GM18867 (cell line): ENCODE results near the gene PTCD1.
"Not testable (repeated sequence)": the region's sequence is repeated elsewhere in the genome, so short reads cannot be mapped to it uniquely, and the experiment has no call there.

ENCODE experiments used
- ATAC-seq: cut with Tn5 transposase; IDR thresholded peaks from one replicate; pipeline ENCODE4 v1.9.1; 2021; ENCODE audit warnings: mild to moderate bottlenecking, moderate library complexity; ENCODE audit not compliant: unreplicated experiment

PTCD1 gene

DNA sequence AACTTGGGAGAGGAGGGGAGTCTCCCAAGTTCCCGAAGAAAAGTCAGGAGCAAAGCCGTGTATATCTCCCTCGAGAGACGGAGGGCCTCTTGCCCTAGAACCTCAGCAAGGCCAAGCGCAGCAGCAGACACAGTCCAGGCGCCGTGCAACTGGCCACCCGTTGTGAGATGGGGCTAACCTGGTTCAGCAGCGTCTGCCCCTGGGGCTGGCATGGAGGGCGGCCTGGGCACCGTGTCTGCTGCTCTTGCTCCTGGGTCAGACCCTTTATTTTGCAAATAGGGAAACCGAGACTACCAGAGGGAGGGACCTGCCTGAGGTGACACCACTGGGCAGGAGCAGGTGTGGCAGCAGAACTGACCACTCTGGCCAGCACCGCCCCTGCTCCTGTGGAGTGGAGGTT, 13.9 kb upstream of the PTCD1 start:
- no peak for ATAC-seq

DNA sequence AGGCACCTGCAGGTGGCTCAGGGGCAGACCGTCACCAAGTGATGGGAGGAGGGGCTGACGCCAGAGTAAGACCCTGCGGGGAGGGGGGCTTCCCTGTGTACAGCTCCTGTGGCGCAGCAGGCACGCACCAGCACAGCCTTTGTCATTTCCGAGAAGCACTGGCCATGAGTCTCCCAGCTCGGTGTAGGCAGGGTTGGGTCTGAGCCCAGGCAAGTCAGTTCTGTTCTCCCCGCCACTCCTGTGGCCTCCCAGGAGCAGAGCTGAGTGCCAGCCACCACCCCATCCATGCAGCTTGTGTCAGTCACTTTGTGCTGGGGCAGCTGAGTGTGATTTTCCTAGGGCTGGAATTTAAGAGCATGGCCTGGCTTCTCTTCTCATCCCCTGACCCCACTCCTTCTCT, 13.3 kb upstream of the PTCD1 start:
- ATAC-seq = no peak

DNA sequence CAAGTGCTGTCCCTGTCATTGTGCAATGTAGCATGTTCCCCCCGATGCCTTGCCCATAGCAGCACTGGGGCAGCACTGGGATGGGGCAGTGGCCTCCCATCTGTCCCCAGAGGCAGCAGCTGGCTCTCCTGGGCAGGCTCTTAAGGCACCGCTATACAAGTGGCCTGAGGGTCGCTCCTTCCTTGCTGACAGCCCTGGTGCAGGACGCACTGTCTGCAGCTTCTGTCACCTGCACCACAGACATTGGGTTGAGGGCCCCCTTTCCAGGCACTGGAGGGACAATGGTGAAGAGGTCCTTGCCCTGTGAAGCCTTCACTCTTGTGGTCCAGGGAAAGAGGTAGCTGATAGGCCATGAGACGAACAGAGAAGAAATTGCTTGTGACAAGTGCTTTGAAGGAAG, 10.7 kb upstream of the PTCD1 start:
- ATAC-seq = no peak

DNA sequence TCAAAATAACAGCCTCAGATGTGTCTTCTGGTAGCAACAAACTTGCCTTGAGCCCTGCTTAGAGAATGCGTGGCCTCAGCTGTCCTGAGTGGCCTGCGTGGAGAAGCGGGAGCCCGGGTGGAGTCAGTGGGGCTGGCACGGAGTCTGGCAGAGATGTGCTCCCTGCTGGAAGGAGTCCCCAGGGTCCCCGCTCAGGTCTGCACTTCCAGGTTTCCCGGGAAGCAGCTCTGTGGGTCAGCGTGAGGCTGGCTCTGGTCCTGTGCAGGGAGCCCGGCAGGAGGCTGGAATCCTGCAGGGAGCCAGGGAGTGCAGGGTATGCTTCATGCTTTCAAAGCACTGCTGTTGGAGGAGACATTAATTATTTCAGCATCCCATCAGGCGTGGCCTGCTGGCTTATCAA, 10.3 kb upstream of the PTCD1 start:
- no peak for ATAC-seq

DNA sequence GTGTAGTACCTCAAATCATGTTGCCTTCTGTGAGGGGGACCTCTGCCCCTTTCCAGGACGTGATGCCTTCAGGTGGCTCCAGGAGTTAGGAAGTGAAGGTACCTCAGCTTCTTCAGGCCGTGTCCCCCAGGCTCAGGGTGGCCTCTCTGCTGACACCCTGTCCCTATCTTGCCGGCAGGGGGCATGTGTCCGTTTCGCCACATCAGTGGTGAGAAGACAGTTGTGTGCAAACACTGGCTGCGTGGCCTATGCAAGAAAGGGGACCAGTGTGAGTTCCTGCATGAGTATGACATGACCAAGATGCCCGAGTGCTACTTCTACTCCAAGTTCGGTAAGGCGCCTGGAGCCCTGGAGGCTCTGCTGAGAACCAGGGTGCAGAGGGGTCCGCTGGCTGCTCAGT, 9.3 kb upstream of the PTCD1 start:
- no peak for ATAC-seq

DNA sequence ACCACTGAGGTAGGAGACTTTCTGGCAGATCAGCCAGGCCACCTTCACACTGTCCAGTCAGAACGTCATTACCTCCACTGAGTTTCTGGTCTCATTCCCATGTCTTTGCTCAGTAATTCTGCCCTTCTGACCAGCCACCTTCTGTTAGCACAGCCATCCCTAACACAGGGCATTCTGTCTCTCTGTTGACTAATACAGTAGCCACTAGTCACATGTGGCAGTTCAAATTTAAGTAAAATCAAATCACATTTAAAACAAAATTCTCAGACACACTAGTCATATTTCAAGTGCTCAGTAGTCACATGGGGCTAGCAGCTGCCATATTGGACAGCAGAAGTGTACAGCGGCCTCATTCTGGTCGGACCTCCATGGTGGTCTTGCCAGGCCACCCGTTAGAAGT, 7.5 kb upstream of the PTCD1 start:
- no peak for ATAC-seq

DNA sequence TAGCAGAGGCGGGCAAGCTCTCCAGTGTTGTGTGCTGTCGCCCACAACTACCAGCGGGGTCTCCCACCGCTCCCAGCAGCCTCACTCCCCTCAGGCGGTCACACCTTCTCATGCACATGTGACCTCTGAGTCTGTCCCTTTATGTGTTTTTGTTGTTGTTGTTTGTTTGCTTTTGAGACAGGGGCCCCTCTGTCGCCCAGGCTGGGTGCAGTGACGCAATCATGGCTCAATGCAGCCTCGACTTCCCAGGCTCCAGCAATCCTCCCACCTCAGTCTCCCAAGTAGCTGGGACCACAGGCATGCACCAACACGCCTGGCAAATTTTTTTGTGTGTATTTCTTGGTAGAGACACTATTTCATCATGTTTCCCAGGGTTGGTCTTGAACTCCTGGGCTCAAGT, 1.6 kb upstream of the PTCD1 start:
- ATAC-seq = no peak

DNA sequence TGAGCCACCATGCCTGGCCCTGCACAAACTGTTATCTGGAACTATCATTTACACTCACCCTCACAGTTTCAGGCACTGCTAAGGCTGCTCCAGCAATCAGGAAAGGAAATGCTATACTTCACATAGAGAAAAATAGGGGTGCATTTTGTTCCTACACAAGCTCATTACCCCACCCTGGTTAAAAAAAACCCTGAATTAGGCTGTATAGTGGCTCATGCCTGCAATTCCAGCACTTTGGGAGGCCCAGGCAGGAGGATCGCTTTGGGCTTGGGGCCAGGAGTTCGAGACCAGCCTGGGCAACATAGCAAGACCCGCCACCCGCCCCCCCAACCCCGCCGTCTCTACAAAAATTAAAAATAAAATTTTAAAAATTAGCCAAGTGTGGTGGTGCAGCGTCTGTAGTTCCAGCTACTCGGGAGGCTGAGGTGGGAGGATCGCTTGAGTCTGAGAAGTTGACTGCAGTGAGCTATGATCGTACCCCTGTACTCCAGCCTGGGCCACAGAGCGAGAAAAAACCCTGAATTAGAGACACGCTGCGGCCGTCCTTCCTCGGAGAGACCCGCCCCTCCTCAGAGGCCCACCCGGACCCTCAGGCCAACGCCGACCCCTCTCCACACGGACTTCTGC, 539 bp downstream of the PTCD1 start:
- peak; percentile 4 for ATAC-seq

DNA sequence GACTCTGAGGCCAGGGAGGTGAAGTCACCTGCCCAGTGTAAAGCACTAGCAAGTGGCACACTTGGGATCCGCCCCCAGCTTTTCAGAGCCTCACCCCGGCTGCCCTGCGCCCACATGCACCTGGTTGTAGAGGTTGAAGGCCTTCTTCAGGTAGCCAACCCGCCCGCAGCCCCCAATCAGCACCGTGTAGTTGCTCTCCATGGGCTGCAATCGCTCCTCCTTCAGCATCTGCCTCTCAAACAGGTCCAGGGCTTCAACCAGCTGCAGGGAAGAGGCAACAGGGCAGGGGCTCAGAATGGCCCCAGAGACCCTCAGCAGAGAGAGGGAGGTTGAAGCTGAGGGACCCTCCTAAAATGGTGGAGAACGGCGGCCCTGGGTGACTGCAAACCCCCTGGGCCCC, 5.4 kb downstream of the PTCD1 start:
- no peak for ATAC-seq

DNA sequence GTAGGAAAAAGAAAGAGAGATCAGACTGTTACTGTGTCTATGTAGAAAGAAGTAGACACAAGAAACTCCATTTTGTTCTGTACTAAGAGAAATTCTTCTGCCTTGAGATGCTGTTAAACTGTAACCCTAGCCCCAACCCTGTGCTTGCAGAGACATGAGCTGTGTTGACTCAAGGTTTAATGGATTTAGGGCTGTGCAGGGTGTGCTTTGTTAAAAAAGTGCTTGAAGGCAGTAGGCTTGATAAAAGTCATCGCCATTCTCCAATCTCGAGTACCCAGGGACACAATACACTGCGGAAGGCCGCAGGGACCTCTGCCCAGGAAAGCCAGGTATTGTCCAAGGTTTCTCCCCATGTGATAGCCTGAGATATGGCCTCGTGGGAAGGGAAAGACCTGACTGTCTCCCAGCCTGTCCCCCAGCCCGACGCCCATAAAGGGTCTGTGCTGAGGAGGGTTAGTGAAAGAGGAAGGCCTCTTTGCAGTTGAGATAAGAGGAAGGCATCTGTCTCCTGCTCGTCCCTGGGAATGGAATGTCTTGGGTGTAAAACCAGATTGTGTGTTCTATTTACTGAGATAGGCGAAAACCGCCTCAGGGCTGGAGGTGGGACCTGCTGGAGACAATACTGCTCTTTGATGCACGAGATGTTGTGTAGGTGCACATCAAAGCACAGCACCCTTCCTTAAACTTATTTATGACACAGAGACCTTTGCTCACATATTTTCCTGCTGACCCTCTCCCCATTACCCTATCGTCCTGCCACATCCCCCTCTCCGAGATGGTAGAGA, 6.7 kb downstream of the PTCD1 start:
- not testable (repeated sequence) for ATAC-seq

DNA sequence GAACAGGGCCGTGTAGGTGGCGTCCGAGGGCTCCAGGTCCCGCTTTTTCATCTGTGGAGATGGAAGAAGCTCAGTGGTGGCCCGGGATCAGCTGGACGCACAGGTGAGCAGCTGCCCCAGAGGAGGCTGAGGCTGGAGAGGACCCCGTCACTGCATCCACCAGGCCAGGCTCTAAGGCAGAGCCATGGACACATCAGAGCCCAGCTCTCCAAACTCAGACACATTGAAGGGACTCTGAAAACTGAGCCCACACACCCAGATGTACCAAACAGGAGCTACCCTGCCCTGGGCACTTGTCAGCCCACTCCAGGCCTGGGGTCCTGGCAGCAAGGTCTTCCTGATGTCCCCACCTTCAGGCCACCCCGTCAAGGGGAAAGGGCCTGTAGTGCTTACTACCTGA, 8.8 kb downstream of the PTCD1 start:
- ATAC-seq = no peak

DNA sequence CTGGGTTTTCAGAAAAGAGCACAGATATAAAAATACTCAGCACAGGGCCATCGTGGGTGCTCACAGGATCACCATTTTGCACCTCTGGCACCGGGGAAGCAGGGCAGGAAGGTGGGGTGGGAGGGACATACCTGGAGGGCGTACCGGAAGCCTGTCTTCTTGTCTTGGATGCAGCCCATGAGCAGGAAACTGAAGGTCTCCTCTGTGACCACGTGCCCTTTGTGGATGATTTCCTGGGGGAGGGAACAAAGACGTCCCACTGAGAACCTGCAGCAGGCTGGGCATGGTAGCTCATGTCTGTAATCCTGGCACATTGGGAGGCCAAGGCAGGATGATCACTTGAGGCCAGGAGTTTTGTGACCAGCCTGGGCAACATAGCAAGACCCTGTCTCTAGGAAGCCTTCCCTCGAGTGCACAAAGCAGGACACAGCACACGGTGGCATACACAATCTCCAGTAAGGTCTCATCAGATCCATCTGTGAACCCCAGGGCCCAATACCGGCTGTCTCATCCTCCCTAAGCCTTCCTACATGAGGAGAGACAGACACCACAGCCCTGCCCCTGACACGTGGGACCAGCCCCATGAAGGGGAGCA, 9.5 kb downstream of the PTCD1 start:
- no peak for ATAC-seq

DNA sequence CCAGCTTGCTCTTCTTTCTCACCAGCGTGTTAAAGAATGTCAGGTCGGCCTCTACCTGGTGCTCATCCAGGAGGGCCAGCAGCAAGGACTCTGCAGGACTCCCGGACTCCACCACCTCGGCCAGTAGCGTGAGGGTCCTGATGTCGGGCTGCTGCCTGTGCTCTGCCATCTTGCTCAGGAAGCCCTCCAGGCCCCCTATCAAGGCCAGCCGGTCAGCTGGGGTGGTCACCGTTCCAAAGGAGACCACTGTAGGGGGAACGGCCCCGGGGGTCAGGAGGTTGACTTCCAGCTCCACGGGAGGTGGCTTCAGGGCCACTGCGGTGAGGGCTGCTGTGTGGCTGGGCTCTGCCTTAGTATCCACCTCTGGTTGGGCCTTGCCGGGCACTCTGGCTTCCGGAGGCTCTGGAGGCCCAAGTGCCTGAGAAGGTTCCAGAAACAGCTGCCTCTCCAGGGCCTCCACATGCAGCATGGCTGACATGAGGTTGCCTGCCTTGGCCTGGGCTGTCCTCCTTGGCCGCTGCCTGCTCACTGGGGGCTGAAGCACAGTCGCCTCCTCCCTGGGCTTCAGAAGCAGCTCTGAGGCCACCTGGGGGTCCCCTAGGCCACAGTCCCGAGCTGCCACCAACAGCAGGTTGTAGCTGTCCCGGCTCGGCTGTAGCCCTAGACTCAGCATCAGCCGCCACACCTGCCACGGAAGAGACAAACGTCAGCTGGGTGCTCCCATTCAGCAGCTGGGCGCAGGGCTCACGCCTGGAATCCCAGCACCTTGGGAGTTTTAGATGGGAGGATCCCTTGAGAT, 13.5 kb downstream of the PTCD1 start:
- ATAC-seq = no peak

DNA sequence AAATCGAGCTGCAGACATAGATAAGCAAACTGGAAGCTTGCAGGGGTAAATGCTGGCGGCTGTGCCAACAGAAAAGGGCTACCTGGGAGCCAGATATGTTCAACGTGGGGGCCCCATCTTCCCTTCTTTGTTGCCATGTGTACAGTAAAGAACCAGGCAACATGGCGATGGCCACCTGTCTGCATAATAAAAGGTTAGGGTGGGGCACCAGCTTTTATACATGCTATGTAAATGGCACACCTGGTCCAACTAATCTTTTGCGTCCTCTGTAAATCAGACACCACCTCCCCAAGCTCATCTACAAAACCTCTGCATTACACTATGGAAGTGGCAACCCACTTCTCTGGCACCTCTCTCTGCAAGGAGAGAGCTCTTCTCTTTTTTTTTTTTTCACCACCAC, 16.0 kb downstream of the PTCD1 start:
- no peak for ATAC-seq

DNA sequence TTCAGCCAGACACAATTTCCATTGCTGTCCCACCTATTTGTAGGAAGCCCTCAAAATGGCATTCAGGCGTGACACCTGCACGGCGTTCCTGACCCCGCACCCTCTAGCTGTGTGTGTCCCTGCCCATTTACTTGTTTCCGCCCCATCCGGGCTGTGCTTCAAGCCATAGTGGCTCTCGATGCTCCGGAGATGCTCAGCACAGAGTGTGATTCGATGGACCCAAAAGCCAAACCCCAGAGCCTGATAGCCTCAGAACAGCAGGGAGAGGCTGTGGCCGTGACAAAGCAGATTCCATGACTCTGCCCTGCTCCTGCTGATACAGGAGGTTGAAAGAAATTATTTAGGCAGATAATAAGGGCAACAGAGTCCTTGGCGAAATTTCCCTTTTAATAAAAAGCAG, 16.4 kb downstream of the PTCD1 start:
- ATAC-seq = no peak

DNA sequence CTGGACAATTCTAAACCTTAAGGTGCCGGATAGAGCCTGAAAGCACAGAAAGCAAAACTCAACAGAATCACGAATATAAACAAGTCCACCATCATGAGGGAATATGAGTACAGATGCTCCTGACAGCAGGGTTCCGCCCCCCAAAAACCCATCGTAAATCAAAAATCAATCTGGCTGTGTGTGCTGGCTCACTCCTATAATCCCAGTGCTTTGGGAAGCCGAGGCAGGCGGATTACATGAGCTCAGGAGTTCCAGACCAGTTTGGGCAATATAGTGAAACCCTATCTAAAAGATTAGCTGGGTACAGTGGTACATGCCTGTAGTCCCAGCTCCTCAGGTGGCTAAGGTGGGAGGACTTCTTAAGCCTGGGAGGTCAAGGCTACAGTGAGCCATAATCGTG, 17.6 kb downstream of the PTCD1 start:
- ATAC-seq = no peak

DNA sequence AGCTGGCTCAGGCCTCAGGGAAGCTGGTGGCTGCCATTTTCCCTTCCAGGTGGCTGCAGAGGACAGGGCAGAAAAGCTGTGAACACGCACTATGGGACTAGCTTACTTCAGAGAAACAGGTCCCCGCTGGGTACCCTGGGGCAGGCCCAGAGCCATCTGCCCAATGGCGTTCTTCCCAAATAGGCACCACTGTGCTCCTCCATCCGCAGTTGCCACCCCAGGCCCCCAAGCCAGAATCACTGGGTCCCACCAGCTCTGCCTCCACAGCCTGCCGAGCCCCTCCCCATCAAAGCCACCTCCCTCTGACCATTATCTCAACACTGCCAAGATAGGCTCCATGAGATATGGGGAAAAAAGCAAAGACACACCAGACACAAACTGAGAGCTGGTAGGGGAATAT, 18.4 kb downstream of the PTCD1 start:
- no peak for ATAC-seq

DNA sequence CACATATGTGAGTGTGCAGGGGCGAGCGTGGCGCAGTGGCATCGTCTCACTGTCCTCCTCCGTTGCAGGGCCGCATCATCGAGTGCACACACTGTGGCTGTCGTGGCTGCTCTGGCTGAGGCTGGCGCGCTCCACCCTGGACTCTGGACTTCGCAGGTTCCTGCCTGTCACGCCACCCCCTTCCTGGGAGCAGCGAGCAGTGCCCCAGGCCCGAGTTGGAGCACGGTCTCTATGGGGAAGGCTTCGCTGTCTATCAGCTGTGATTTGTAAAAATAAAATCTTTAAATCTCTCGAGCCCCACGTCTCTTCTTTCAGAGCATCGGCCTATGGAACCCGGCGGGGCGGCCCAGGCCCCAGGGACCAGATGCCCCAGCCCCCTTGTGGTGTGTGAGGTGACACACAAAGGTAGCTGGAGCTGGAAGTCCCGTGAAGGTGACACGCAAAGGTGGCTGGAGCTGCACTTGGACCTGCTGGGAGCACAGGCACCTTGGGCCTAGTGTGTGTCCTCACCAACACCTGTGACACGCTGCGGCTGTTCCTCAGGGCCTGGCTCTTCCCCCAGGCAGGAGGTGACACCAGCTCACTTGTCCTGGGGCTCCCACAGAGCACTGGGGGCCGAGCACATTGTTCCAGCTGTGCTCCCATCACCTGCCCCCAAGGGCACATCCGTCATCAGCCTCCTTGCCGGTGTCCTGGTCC, 19.1 kb downstream of the PTCD1 start:
- no peak for ATAC-seq

DNA sequence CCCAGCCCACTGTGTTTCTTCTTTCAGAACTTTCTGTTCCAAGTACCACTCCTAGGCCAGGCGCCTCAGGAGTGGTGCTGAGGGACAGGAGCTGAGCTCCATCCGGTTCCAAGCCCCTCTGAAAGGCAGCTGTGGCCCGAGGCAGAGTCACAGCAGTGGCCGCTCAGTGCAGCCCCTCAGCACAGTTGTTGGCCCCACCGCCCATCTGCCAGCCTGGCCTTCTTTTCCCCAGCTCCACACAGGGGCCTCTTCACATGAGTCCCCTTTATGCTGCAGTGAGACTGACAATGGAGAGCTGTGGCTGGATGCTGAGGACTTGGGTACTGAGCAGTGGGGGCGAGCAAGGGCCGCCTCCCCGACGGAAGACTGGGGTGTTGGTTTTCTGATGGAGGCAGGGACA, 20.3 kb downstream of the PTCD1 start:
- no peak for ATAC-seq

DNA sequence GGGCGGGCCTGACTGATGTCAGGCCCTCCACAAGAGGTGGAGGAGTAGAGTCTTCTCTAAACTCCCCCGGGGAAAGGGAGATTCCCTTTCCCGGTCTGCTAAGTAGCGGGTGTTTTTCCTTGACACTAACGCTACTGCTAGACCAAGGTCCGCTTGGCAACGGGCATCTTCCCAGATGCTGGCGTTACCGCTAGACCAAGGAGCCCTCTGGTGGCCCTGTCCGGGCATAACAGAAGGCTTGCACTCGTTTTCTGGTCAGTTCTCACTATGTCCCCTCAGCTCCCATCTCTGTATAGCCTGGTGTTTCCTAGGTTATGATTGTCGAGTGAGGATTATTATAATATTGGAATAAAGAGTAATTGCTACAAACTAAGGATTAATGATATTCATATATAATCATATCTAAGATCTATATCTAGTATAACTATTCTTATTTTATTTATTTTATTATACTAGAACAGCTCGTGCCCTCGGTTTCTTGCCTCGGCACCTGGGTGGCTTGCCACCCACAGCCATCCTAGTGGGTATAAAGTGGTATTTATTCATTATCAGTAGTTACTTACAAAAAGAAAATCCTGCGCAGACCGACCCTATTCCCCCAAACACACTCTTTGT, 23.0 kb downstream of the PTCD1 start:
- ATAC-seq = not testable (repeated sequence)

DNA sequence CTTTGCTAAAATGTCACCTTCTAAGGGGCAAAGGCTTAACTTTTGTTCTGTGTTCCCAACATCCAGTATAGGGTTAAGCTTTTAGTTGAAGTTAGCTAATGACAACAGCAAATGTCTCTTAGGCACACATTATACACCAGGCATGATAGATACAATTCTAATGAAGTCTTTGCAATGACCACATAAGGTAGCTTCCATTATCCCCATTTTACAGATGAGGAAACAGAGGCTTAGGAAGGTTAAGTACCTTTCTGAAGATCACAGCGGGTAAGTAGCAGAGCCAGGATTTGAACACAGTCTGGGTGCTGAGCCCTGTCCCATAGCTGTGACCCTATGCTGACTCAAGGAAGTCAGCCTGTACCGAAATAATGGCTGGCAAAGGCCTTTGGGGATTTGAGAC, 28.0 kb downstream of the PTCD1 start:
- ATAC-seq = no peak
